SU-DHL-6 (cell line): ENCODE data around the gene DYNLT2.

Source experiments
- H2AFZ ChIP-seq: fragments of 200-600 bp; sonication (generic); 2 replicates; pipeline ENCODE4 v1.6.1; 2014; ENCODE audit warnings: low read depth, mild to moderate bottlenecking, moderate library complexity, mixed read lengths, antibody characterized with exemption, low read length; ENCODE audit not compliant: severe bottlenecking
- H3F3A ChIP-seq: fragments of 200-600 bp; shearing (Covaris generic); 2 replicates; pipeline ENCODE4 v1.6.0; 2016; ENCODE audit warnings: antibody characterized with exemption, mild to moderate bottlenecking; ENCODE audit not compliant: insufficient read depth
- H3K27ac ChIP-seq: fragments of 200-600 bp; sonication (generic); 2 replicates; pipeline ENCODE4 v1.5.1; 2016; ENCODE audit warnings: low read depth, mild to moderate bottlenecking, low read length, moderate library complexity, mixed read lengths
- H3K27me3 ChIP-seq: fragments of 200-600 bp; sonication (generic), shearing (Covaris generic); 2 replicates; pipeline ENCODE4 v1.6.0; 2014; ENCODE audit warnings: mild to moderate bottlenecking, low read length
- H3K36me3 ChIP-seq: fragments of 200-600 bp; sonication (generic); 2 replicates; pipeline ENCODE4 v1.6.1; 2014; ENCODE audit warnings: mild to moderate bottlenecking, low read length, mixed read lengths
- H3K4me2 ChIP-seq: fragments of 300-600, 200-600 bp; shearing (Covaris generic), sonication (generic); 2 replicates; pipeline ENCODE4 v1.6.0; 2014; ENCODE audit warnings: low read length, low read depth, mild to moderate bottlenecking; ENCODE audit not compliant: poor library complexity, severe bottlenecking
- H3K4me3 ChIP-seq: fragments of 200-600 bp; sonication (generic); 2 replicates; pipeline ENCODE4 v1.5.1; 2014; ENCODE audit warnings: antibody characterized with exemption, low read length, mild to moderate bottlenecking, mixed read lengths; ENCODE audit not compliant: insufficient read depth, poor library complexity, severe bottlenecking
- H3K79me2 ChIP-seq: fragments of 200-600 bp; sonication (generic); 2 replicates; pipeline ENCODE4 v1.6.1; 2014; ENCODE audit warnings: mild to moderate bottlenecking, low read length, moderate library complexity; ENCODE audit not compliant: insufficient read depth
- H3K9ac ChIP-seq: fragments of 200-600 bp; sonication (generic); 2 replicates; pipeline ENCODE4 v1.7.0; 2014; ENCODE audit warnings: mild to moderate bottlenecking, low read length
- H3K9me2 ChIP-seq: fragments of 200-600 bp; sonication (generic); replicated peaks from 2 replicates; pipeline ENCODE4 v1.6.1; 2014; ENCODE audit warnings: low read length; ENCODE audit not compliant: insufficient read depth
- H3K9me3 ChIP-seq: fragments of 200-600 bp; sonication (generic); 2 replicates; pipeline ENCODE4 v1.6.1; 2014; ENCODE audit warnings: low read length, mixed read lengths; ENCODE audit not compliant: insufficient read depth
- H4K20me1 ChIP-seq: fragments of 200-600 bp; sonication (generic); 2 replicates; pipeline ENCODE4 v1.6.1; 2014; ENCODE audit warnings: low read depth, mild to moderate bottlenecking, antibody characterized with exemption, low read length, moderate library complexity, mixed read lengths
- CTCF ChIP-seq: fragments of 200-600 bp; sonication (generic); IDR thresholded peaks from one replicate; pipeline ENCODE4 v1.5.1; 2017; ENCODE audit warnings: antibody characterized with exemption, mild to moderate bottlenecking, low read length, moderate library complexity; ENCODE audit not compliant: insufficient read depth, poor library complexity, severe bottlenecking
- EZH2phosphoT487 ChIP-seq: fragments of 200-600 bp; sonication (generic), shearing (Covaris generic); conservative IDR thresholded peaks from 2 replicates; pipeline ENCODE4 v1.6.1; 2018; ENCODE audit warnings: mild to moderate bottlenecking, antibody characterized with exemption, low read length, moderate library complexity, mixed read lengths

The DYNLT2 gene

DNA sequence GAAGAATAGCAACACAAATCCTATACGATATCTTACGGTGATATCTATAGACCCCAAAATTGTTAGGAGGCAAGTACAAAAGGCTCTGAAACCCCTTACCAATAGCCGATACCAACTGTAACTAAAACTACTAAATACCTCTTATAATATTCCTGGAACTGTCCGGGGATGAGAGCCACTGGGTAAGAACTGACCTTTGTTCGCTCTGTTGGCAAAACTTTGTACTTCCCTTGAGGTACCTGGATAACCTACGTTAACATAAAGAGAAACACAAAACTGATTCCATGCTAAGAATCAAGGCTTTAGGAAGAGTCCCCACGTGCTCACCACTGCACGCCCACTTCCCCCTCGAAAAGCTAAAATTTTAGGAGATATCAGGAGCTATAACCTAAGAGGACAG lies 36.8 kb downstream of the DYNLT2 start:
- peaks cover 18% of the 10 kb centered on the region for H3K79me2 ChIP-seq
- peaks cover 21% of the 10 kb centered on the region for H3F3A ChIP-seq
- H3K36me3 ChIP-seq, result peaks cover 45% of the 10 kb centered on the region
- TF ChIP-seq CTCF (no peak), EZH2phosphoT487 (no peak)
- no peaks in the 10 kb centered on the region for H3K9me2 ChIP-seq
- H3K4me2 ChIP-seq, result no peak overlapping the region
- H4K20me1 ChIP-seq, result 0 out of 2 replicates have a peak, but pooled peaks cover 4% of the 10 kb centered on the region
- no peak overlapping the region for H3K4me3 ChIP-seq
- H3K27me3 ChIP-seq, result no peaks in the 10 kb centered on the region
- no peak overlapping the region for H3K9ac ChIP-seq
- H3K27ac ChIP-seq, result no peak overlapping the region
- H3K9me3 ChIP-seq, result no peaks in the 10 kb centered on the region
- no peak overlapping the region for H2AFZ ChIP-seq

GRCh38 chr6:169714178-169714577 lies 37.2 kb downstream of the DYNLT2 start:
- H3K79me2 ChIP-seq, result peaks cover 13% of the 10 kb centered on the region
- TF ChIP-seq CTCF (no peak), EZH2phosphoT487 (no peak)
- H3K27me3 ChIP-seq, result no peaks in the 10 kb centered on the region
- peaks cover 49% of the 10 kb centered on the region for H3K36me3 ChIP-seq
- no peak overlapping the region for H3K9ac ChIP-seq
- no peak overlapping the region for H3K4me3 ChIP-seq
- H3K9me3 ChIP-seq, result no peaks in the 10 kb centered on the region
- H3K9me2 ChIP-seq, result no peaks in the 10 kb centered on the region
- H3K4me2 ChIP-seq, result no peak overlapping the region
- no peak overlapping the region for H2AFZ ChIP-seq
- peaks cover 25% of the 10 kb centered on the region for H3F3A ChIP-seq
- no peak overlapping the region for H3K27ac ChIP-seq
- peaks cover 4% of the 10 kb centered on the region; the same call in 1 of the 2 replicates for H4K20me1 ChIP-seq

DNA sequence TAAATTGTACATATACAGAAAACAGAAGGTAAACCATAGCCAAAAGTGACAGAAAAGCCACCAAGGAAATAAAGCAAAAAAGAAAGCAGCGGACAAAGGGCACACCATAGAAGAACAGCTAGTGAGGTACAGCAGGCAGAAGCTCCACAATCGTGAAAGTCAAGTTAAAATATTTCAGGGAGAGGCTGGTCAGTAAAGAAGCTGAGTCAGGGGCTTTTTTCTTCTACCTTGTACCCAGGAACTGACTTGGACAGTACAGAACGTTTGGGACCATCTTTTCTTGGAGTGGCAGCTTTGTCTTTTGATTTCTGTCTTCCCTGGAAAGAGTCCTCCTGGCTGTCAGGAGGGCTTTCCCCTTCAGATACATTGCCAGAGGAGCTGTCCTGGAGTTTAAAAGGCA lies 41.4 kb downstream of the DYNLT2 start:
- Histone ChIP-seq H3K9ac (no peak overlapping the region), H3K9me2 (no peaks in the 10 kb centered on the region), H3K79me2 (0 out of 2 replicates have a peak, but pooled peaks cover 9% of the 10 kb centered on the region), H3F3A (peaks cover 57% of the 10 kb centered on the region), H3K4me2 (no peak overlapping the region), H3K9me3 (no peaks in the 10 kb centered on the region), H3K27ac (no peak overlapping the region), H2AFZ (no peak overlapping the region), H3K4me3 (no peak overlapping the region), H3K27me3 (no peaks in the 10 kb centered on the region), H4K20me1 (peaks cover 4% of the 10 kb centered on the region; the same call in 1 of the 2 replicates), H3K36me3 (peaks cover 32% of the 10 kb centered on the region)
- TF ChIP-seq EZH2phosphoT487 (no peak), CTCF (no peak)
